ENCODE data around the gene NID2.
A peak's percentile ranks its signal among the peaks of the same experiment; 100 is the strongest.

The NID2 gene

DNA sequence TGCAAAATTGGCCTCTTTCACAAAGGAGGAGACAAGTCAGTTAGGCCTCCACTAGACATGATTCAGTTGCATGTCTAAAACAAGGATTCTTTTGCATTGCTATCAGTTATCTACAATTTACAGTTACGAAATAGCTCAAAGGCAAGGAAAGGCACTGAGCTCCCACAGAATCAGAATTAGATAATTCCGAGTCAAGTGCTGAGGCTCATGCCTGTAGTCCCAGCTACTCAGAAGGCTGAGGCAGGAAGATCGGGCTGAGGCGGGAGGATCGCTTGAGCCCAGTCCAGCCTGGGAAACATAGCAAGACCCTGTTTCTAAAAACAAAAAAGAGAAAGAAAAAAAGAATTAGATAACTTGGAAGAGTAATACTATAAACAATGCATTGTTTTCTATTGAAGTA lies 91.8 kb downstream of the NID2 start:
- DNase-seq (ENCODE audit: low spot score in 2 of 2) (no peak), ATAC-seq (ENCODE audit: low read depth) (no peak)
- H3K27ac Mint-ChIP-seq = no peak overlapping the region
- H3K4me3 Mint-ChIP-seq = no peak overlapping the region
- peaks cover 3% of the 10 kb centered on the region for H3K4me1 Mint-ChIP-seq
- no peaks in the 10 kb centered on the region for H3K9me3 Mint-ChIP-seq
- H3K27me3 Mint-ChIP-seq = no peaks in the 10 kb centered on the region
- no peaks in the 10 kb centered on the region for H3K36me3 Mint-ChIP-seq

DNA sequence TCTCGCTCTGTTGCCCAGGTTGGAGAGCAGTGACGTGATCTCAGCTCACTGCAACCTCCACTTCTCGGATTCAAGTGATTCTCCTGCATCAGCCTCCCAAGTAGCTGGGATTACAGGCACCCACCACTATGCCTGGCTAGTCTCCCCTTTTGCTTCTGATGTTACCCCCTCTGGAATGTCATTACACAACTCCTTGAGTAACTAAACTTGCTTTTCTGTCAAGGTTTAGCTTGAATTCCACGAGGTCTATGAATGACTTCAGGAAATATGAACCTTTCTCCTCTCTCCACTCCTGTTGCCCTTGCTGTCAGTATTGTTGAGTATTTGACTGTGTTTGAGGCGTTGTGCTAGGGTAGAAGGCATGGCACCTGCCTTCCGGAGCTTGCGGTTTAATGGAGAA lies 96.3 kb downstream of the NID2 start:
- DNase-seq (ENCODE audit: low spot score in 2 of 2) (no peak), ATAC-seq (ENCODE audit: low read depth) (no peak)
- Mint-ChIP-seq H3K4me3 (no peak overlapping the region), H3K36me3 (peaks cover 2% of the 10 kb centered on the region), H3K27ac (no peak overlapping the region), H3K9me3 (no peaks in the 10 kb centered on the region), H3K27me3 (no peaks in the 10 kb centered on the region), H3K4me1 (no peaks in the 10 kb centered on the region)

DNA sequence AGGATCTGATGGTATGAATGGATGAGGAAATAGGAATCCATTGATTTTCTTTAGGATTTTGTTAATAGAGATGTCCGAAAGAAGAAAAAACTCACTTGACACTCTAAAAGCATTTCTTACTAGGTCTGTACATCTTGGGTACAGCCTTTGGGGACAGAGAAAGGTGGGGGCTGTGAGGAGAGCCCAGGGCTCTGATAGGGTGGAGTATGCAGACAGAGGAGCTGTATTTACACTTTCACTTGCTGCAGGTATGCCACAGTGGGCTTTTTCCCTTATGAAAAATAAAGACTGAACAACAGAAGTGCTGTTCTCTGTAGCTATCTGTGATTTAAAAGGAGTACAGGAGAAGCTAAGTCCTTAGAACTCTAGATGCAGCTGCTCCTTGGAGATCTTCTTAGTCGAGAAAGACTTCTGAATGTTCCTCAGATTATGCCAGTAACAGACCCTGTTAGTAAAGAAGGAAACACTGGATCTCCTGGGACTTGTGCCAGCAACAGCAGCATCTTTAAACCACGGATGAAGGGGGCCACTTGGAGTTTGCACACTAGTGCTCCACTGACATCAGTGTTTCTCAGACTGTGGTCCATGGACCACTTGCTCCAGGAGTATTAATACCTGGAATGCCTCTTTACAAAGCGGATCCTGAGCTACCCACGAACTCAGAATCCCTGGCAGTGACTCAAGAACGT lies 98.9 kb downstream of the NID2 start:
- DNase-seq (ENCODE audit: low spot score in 2 of 2) (no peak), ATAC-seq (ENCODE audit: low read depth) (no peak)
- Mint-ChIP-seq H3K4me3 (no peak overlapping the region), H3K36me3 (peaks cover 3% of the 10 kb centered on the region), H3K27me3 (no peaks in the 10 kb centered on the region), H3K27ac (peak overlapping the region; percentile 19), H3K9me3 (no peaks in the 10 kb centered on the region), H3K4me1 (no peaks in the 10 kb centered on the region)

DNA sequence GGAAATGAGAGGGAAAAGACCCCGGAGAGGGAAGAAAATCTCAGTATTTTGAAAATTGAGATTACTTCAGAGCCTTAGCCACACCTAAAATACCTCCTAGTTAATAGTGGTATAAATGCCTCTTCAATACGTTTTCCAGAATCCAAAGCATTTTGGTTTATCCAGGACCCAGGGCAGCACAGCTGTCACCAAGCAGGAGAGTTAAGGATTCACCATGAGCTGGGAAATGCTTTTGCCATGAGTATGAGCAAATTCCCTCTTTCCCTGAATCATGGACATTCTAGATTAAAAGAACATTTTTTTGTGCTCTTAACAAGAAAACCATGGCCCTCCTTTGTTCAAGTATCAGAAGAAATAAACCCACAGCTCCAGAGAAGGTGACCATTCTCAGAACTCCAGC lies 101.3 kb downstream of the NID2 start:
- H3K27ac Mint-ChIP-seq = no peak overlapping the region
- no peaks in the 10 kb centered on the region for H3K27me3 Mint-ChIP-seq
- no peaks in the 10 kb centered on the region for H3K4me1 Mint-ChIP-seq
- H3K9me3 Mint-ChIP-seq = no peaks in the 10 kb centered on the region
- peaks cover 9% of the 10 kb centered on the region for H3K36me3 Mint-ChIP-seq
- DNase-seq (ENCODE audit: low spot score in 2 of 2) (no peak), ATAC-seq (ENCODE audit: low read depth) (no peak)
- H3K4me3 Mint-ChIP-seq = no peak overlapping the region

DNA sequence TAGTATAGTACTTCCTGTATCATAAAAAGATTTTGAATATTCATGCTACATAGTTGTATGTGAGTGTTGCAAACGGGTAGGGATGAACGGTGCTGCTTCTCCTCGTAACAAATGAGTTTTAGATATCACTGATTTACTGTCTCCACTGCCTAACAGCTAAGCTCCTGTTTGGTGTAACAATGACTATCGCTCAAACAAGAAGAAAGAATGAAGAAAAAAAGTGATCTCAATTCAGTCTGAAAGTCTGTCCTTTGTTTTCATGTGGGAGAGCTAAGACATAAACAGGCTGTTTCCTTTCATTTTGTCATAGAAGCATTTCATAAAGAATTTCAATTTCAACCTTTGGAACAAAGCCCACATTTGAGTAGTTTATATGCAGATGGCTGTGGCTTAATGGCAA lies 105.6 kb downstream of the NID2 start:
- Mint-ChIP-seq H3K9me3 (peaks cover 17% of the 10 kb centered on the region), H3K36me3 (peaks cover 36% of the 10 kb centered on the region), H3K27me3 (no peaks in the 10 kb centered on the region), H3K4me3 (no peak overlapping the region), H3K4me1 (peaks cover 6% of the 10 kb centered on the region), H3K27ac (no peak overlapping the region)
- DNase-seq (ENCODE audit: low spot score in 2 of 2) (no peak), ATAC-seq (ENCODE audit: low read depth) (no peak)

DNA sequence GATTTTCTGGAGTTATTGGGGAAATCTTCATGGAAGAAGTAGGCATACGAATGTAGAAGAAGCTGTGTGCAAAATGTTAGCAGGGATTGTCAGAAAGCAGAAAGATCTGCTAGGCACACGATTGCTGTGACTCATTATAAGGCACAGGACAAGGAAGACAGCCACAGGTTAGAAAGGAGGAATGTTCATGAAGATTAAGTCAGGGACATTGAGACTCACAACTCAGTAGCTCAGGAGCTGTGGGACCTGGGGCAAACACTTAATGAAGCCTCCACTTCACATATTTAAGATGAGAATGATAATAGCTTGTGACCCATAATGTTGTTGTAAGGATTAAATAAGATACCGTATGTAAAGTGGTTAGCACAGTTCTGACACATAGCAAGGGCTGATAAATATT lies 106.1 kb downstream of the NID2 start:
- Mint-ChIP-seq H3K4me1 (peaks cover 6% of the 10 kb centered on the region), H3K36me3 (peaks cover 39% of the 10 kb centered on the region), H3K27me3 (no peaks in the 10 kb centered on the region), H3K27ac (peak overlapping the region; percentile 39), H3K9me3 (peaks cover 17% of the 10 kb centered on the region), H3K4me3 (no peak overlapping the region)
- DNase-seq (ENCODE audit: low spot score in 2 of 2) = no peak
- ATAC-seq (ENCODE audit: low read depth) = no peak

DNA sequence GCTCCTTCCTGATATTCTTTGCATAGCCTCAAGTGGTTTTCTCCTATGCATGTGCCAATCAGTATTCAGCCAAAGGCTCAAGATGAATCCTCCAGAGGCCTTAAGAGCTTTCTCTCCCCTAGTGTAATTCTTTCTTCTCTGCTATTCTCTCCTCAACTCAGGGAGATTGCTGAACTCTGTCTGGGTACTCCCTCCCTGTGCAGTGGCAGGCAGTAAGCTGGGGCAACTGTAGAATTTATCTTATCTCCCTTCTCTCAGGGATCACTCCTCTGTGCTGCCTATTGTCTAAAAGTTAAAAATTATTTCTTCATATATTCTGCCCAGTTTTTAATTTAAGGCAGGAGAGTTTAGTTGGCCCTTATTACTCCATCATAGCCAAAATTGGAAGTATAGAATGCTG lies 108.0 kb downstream of the NID2 start:
- H3K27ac Mint-ChIP-seq = no peak overlapping the region
- H3K27me3 Mint-ChIP-seq = no peaks in the 10 kb centered on the region
- H3K4me3 Mint-ChIP-seq = no peak overlapping the region
- H3K9me3 Mint-ChIP-seq = peaks cover 22% of the 10 kb centered on the region
- peaks cover 51% of the 10 kb centered on the region for H3K36me3 Mint-ChIP-seq
- ATAC-seq (ENCODE audit: low read depth) = no peak
- peaks cover 6% of the 10 kb centered on the region for H3K4me1 Mint-ChIP-seq
- DNase-seq (ENCODE audit: low spot score in 2 of 2) = no peak

DNA sequence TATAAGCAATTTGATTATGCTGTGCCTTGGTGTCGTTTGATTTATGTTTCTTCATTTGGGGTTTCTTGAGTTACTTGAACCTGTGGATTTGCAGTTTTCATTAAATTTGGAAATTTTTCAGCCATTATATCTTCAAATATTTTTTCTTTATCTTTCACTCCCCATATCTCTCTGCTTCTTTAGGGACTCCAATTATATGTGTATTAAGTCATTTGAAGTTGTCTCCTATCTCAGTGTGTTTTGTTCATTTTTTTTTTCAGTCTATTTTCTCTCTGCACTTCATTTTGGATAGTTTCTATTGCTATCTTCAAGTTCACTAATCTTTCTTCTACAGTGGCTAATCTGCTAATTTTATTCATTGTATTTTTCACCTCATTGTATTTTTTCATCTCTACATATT lies 108.9 kb downstream of the NID2 start:
- Mint-ChIP-seq H3K27ac (no peak overlapping the region), H3K36me3 (peaks cover 53% of the 10 kb centered on the region), H3K27me3 (no peaks in the 10 kb centered on the region), H3K4me3 (no peak overlapping the region), H3K9me3 (peaks cover 22% of the 10 kb centered on the region), H3K4me1 (peaks cover 6% of the 10 kb centered on the region)
- DNase-seq (ENCODE audit: low spot score in 2 of 2) = no peak
- ATAC-seq (ENCODE audit: low read depth) = no peak

DNA sequence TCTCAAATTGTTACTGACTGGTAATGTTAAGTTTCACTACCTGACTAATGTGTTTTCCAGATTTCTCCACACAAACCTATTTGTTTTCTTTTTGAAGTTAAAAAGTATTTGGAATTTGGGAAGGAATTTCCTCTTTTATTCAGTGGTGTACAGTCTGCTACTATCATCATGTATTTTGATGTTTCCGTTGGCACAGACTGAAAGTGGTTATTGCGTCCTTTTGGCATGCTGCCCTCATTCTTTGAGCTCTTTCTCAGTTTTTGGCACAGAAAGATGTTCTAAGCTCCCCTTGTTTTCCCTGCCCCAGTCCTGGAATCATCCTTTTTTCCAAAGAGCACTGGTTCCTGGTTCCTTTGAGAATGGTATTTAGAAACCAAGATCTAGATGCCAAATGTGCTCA lies 110.9 kb downstream of the NID2 start:
- ATAC-seq (ENCODE audit: low read depth) (no peak), DNase-seq (ENCODE audit: low spot score in 2 of 2) (no peak)
- Mint-ChIP-seq H3K4me3 (no peak overlapping the region), H3K4me1 (peaks cover 6% of the 10 kb centered on the region), H3K27ac (peak overlapping the region; percentile 45), H3K9me3 (peaks cover 22% of the 10 kb centered on the region), H3K36me3 (peaks cover 52% of the 10 kb centered on the region), H3K27me3 (no peaks in the 10 kb centered on the region)

Measured in memory B cell (primary cell).